GM18858 (cell line): ENCODE results near the gene PSMD13.
"Not testable (repeated sequence)": the region's sequence is repeated elsewhere in the genome, so short reads cannot be mapped to it uniquely, and the experiment has no call there.

Experiments
- ATAC-seq: cut with Tn5 transposase; IDR thresholded peaks from one replicate; pipeline ENCODE4 v1.9.1; 2021; ENCODE audit not compliant: unreplicated experiment

The PSMD13 gene

GRCh38 chr11:285894-286220 is 49.1 kb downstream of the PSMD13 start:
- ATAC-seq, result no peak

- ATAC-seq, result not testable (repeated sequence)
These were observed 50.4 kb downstream of the PSMD13 start for GRCh38 chr11:286977-287820.

GRCh38 chr11:287821-288477 is 51.2 kb downstream of the PSMD13 start:
- no peak for ATAC-seq

- ATAC-seq, result no peak
These were observed 52.0 kb downstream of the PSMD13 start, which contains the start of gene PGGHG for GRCh38 chr11:288478-289397. Gene PGGHG (plus strand): TSS chr11:289126. CDS start chr11:289817, 691 bp downstream.

GRCh38 chr11:289398-289711 is 52.6 kb downstream of the PSMD13 start:
- no peak for ATAC-seq

GRCh38 chr11:289712-290620 is 53.2 kb downstream of the PSMD13 start:
- no peak for ATAC-seq

GRCh38 chr11:290621-291231 is 54.0 kb downstream of the PSMD13 start:
- ATAC-seq, result no peak

- ATAC-seq, result no peak
These were observed 54.8 kb downstream of the PSMD13 start for GRCh38 chr11:291281-292210.

- ATAC-seq, result no peak
These were observed 55.7 kb downstream of the PSMD13 start for GRCh38 chr11:292211-293121.

GRCh38 chr11:293271-293851 is 56.6 kb downstream of the PSMD13 start:
- ATAC-seq, result no peak

- ATAC-seq, result no peak
These were observed 57.3 kb downstream of the PSMD13 start for GRCh38 chr11:293852-294661.

- ATAC-seq, result no peak
These were observed 58.0 kb downstream of the PSMD13 start for GRCh38 chr11:294780-295179.

- ATAC-seq, result no peak
These were observed 58.8 kb downstream of the PSMD13 start for GRCh38 chr11:295351-296170.

- no peak for ATAC-seq
These were observed 59.6 kb downstream of the PSMD13 start for GRCh38 chr11:296171-297050.

GRCh38 chr11:297051-297585 is 60.3 kb downstream of the PSMD13 start:
- no peak for ATAC-seq
